HG03103 (cell line): ENCODE data around the gene TMED9.
"Not testable (repeated sequence)": the region's sequence is repeated elsewhere in the genome, so short reads cannot be mapped to it uniquely, and the experiment has no call there.

Experiments
- ATAC-seq: cut with Tn5 transposase; IDR thresholded peaks from one replicate; pipeline ENCODE4 v1.9.1; 2021; ENCODE audit warnings: low read depth; ENCODE audit not compliant: unreplicated experiment

Gene TMED9

GRCh38 chr5:177592010-177592834 lies at the start of gene TMED9:
TMED9 (plus strand) TSS chr5:177592203; CDS start chr5:177592215, 12 bp downstream.
- ATAC-seq, result peak; percentile 91

- no peak for ATAC-seq
These were observed 49.1 kb upstream of the TMED9 start for GRCh38 chr5:177542816-177543465.

GRCh38 chr5:177545487-177546257 lies 46.3 kb upstream of the TMED9 start:
- no peak for ATAC-seq

- no peak for ATAC-seq
These were observed 45.7 kb upstream of the TMED9 start for GRCh38 chr5:177546258-177546741.

GRCh38 chr5:177547736-177548135 lies 44.3 kb upstream of the TMED9 start:
- ATAC-seq, result no peak

GRCh38 chr5:177548495-177548894 lies 43.5 kb upstream of the TMED9 start:
- no peak for ATAC-seq

- no peak for ATAC-seq
These were observed 41.9 kb upstream of the TMED9 start for GRCh38 chr5:177550122-177550521.

GRCh38 chr5:177552839-177553455 lies 39.1 kb upstream of the TMED9 start:
- ATAC-seq, result no peak

GRCh38 chr5:177553671-177554429 lies 38.2 kb upstream of the TMED9 start:
- ATAC-seq, result peak; percentile 38

GRCh38 chr5:177554474-177555111 lies 37.4 kb upstream of the TMED9 start, which contains the start of gene FAM193B:
FAM193B (minus strand) TSS chr5:177554563; CDS start chr5:177554458, 105 bp downstream.
- ATAC-seq, result peak; percentile 85

GRCh38 chr5:177555228-177555627 lies 36.8 kb upstream of the TMED9 start:
- ATAC-seq, result no peak

GRCh38 chr5:177555665-177556064 lies 36.3 kb upstream of the TMED9 start:
- no peak for ATAC-seq

- ATAC-seq, result no peak
These were observed 34.9 kb upstream of the TMED9 start for GRCh38 chr5:177557041-177557647.

- ATAC-seq, result no peak
These were observed 34.2 kb upstream of the TMED9 start for GRCh38 chr5:177557796-177558195.

- not testable (repeated sequence) for ATAC-seq
These were observed 32.5 kb upstream of the TMED9 start for GRCh38 chr5:177559446-177559941.

- ATAC-seq, result no peak
These were observed 27.0 kb upstream of the TMED9 start for GRCh38 chr5:177565046-177565445.

- no peak for ATAC-seq
These were observed 23.7 kb upstream of the TMED9 start for GRCh38 chr5:177568326-177568725.

GRCh38 chr5:177569894-177570293 lies 22.1 kb upstream of the TMED9 start:
- ATAC-seq, result no peak

- no peak for ATAC-seq
These were observed 16.5 kb upstream of the TMED9 start for GRCh38 chr5:177575488-177575887.
